Endothelial cell of umbilical vein (primary cell): Measurements from ENCODE around the gene SKIDA1. TPM values are rescaled to one million over a fixed set of nuclear protein-coding genes. Genes with fewer than 3 reads are reported as not detected.

Experiments
- BruUV-seq: library from RNA; stranded (reverse); fragments of 400-500 nt; replicated peaks from 2 replicates; lab custom pipeline; 2021; lab: Mats Ljungman, UMichigan
- CTCF ChIA-PET: fragments of 300-600, 350-600 bp; sonication (Branson Sonifier 250); formaldehyde crosslinking; loops from one replicate; lab custom pipeline; 2021; ENCODE audit warnings: antibody characterized with exemption, inconsistent platforms; lab: Charles Lee
- POLR2A ChIA-PET: fragments of 300-600, 350-600 bp; sonication (Branson Sonifier 250); formaldehyde crosslinking; loops from one replicate; lab custom pipeline; 2021; ENCODE audit warnings: antibody characterized with exemption, inconsistent platforms; lab: Charles Lee
- DNase-seq: peaks from one replicate; pipeline ENCODE4 v3.0.0-alpha.2; 2011; ENCODE audit warnings: low read depth, low spot score
- FAIRE-seq: peaks from 2 replicates; lab custom pipeline; 2011; peaks lifted over from hg19 to GRCh38; lab: Jason Lieb, UNC
- H2AFZ ChIP-seq: 2 replicates; pipeline ENCODE4 v1.6.0; 2012; ENCODE audit warnings: low read depth, low read length, control low read depth, inconsistent platforms
- H3K27ac ChIP-seq: 2 replicates; pipeline ENCODE4 v1.5.1; 2011; ENCODE audit warnings: low read depth, mild to moderate bottlenecking, control low read depth, low read length, moderate library complexity; ENCODE audit not compliant: insufficient read depth
- H3K27me3 ChIP-seq, 2 experiments: 2 replicates each; pipeline versions ENCODE4 v1.6.0 to v1.6.1; 2011; ENCODE audit warnings: low read length in 2 of 2, mixed read lengths in 1 of 2; ENCODE audit not compliant: control insufficient read depth in 2 of 2, insufficient read depth in 2 of 2
- H3K36me3 ChIP-seq, 2 experiments: 2 replicates in 1 of 2; 3 replicates in 1 of 2; pipeline ENCODE4 v1.5.1; 2011; ENCODE audit warnings: low read length in 2 of 2, mild to moderate bottlenecking in 1 of 2, moderate library complexity in 1 of 2; ENCODE audit not compliant: control insufficient read depth in 2 of 2, insufficient read depth in 2 of 2; ENCODE audit errors: extremely low read depth in 1 of 2
- H3K4me1 ChIP-seq: 3 replicates; pipeline ENCODE4 v1.5.1; 2011; ENCODE audit warnings: mild to moderate bottlenecking, low read length; ENCODE audit not compliant: control insufficient read depth, insufficient read depth; ENCODE audit errors: extremely low read depth
- H3K4me2 ChIP-seq: 2 replicates; pipeline ENCODE4 v1.6.1; 2011; ENCODE audit warnings: low read length, control low read depth, mixed read lengths; ENCODE audit not compliant: insufficient read depth
- H3K4me3 ChIP-seq, 3 experiments: fragments of 200-600 bp in 1 of 3; sonication (generic), shearing (Covaris generic) in 1 of 3; replicated peaks in 1 of 3; 2 replicates each; pipeline ENCODE4 v1.5.1; 2011 to 2016; ENCODE audit warnings: control low read depth in 3 of 3, low read length in 3 of 3, mild to moderate bottlenecking in 2 of 3, inconsistent platforms in 1 of 3, low read depth in 1 of 3, moderate library complexity in 1 of 3; ENCODE audit not compliant: insufficient read depth in 1 of 3
- H3K79me2 ChIP-seq: 2 replicates; pipeline ENCODE4 v1.6.0; 2012; ENCODE audit warnings: low read length, inconsistent platforms; ENCODE audit not compliant: control insufficient read depth, insufficient read depth
- H3K9ac ChIP-seq: replicated peaks from 2 replicates; pipeline ENCODE3; 2011; ENCODE audit warnings: low read length, control low read depth; ENCODE audit not compliant: insufficient read depth; ENCODE audit errors: extremely low read depth
- H3K9me1 ChIP-seq: replicated peaks from 3 replicates; pipeline ENCODE4 v1.6.0; 2011; ENCODE audit warnings: mild to moderate bottlenecking, low read length; ENCODE audit not compliant: control insufficient read depth, insufficient read depth; ENCODE audit errors: extremely low read depth
- H3K9me3 ChIP-seq: replicated peaks from 2 replicates; pipeline ENCODE4 v1.5.1; 2012; ENCODE audit warnings: low read length, inconsistent platforms; ENCODE audit not compliant: control insufficient read depth, insufficient read depth
- H4K20me1 ChIP-seq: replicated peaks from 2 replicates; pipeline ENCODE3; 2011; ENCODE audit warnings: mild to moderate bottlenecking, low read length; ENCODE audit not compliant: control insufficient read depth, insufficient read depth; ENCODE audit errors: extremely low read depth
- EZH2 ChIP-seq: IDR thresholded peaks from 2 replicates; pipeline ENCODE4 v1.6.1; 2012; ENCODE audit warnings: borderline replicate concordance, low read depth, mild to moderate bottlenecking, moderate library complexity, low read length, inconsistent platforms; ENCODE audit not compliant: severe bottlenecking
- JUN ChIP-seq: IDR thresholded peaks from 2 replicates; pipeline ENCODE4 v1.6.1; 2011; ENCODE audit warnings: borderline replicate concordance, low read depth; ENCODE audit not compliant: insufficient read length, insufficient read depth
- dilution Hi-C: fragments of 300-500 bp; cut with MboI; formaldehyde crosslinking; loops from one replicate; pipeline ENCODE4 v1.15.0; 2019; ENCODE audit warnings: low sequenced_read_pairs; ENCODE audit not compliant: extremely low pct_ligation_motif_present
- intact Hi-C: fragments of 100-400 bp; cut with micrococcal nuclease; formaldehyde crosslinking; loops from one replicate; pipeline ENCODE4 v1.10.0; 2022
- polyA plus RNA-seq, 4 experiments: library from polyadenylated mRNA; depleted of rRNA in 3 of 4; stranded (reverse) in 3 of 4; unstranded in 1 of 4; fragments of >200 nt; gene quantifications; 2 replicates each; pipeline versions ENCODE4 v1.2.1 to v1.2.3, GENCODE V29; 2011 to 2012; ENCODE audit warnings: missing spikeins in 1 of 4
- total RNA-seq: library from RNA; stranded (reverse); gene quantifications from 2 replicates; pipeline ENCODE4 v1.2.3, GENCODE V29; 2021
- TF ChIP-seq, protein P1 (sequence below), 2 donors: IDR thresholded peaks; 1 replicate in 1 of 2; 2 replicates in 1 of 2; pipeline ENCODE4 v1.5.1; 2011; ENCODE audit warnings: low read length in 2 of 2, mild to moderate bottlenecking in 2 of 2, moderate library complexity in 2 of 2, control low read depth in 1 of 2, inconsistent platforms in 1 of 2, low read depth in 1 of 2; ENCODE audit not compliant: insufficient read depth in 1 of 2; ENCODE audit errors: extremely low read depth in 1 of 2
- TF ChIP-seq, protein P2 (sequence below): IDR thresholded peaks from 2 replicates; pipeline ENCODE4 v1.6.1; 2011; ENCODE audit not compliant: insufficient read depth, insufficient read length

SKIDA1 gene
- total and polyA plus RNA-seq, 2 donors (not counting 3 experiments of a cell fraction or from before 2014, with no cell fraction given) = 0.21 to 0.71 TPM

DNA sequence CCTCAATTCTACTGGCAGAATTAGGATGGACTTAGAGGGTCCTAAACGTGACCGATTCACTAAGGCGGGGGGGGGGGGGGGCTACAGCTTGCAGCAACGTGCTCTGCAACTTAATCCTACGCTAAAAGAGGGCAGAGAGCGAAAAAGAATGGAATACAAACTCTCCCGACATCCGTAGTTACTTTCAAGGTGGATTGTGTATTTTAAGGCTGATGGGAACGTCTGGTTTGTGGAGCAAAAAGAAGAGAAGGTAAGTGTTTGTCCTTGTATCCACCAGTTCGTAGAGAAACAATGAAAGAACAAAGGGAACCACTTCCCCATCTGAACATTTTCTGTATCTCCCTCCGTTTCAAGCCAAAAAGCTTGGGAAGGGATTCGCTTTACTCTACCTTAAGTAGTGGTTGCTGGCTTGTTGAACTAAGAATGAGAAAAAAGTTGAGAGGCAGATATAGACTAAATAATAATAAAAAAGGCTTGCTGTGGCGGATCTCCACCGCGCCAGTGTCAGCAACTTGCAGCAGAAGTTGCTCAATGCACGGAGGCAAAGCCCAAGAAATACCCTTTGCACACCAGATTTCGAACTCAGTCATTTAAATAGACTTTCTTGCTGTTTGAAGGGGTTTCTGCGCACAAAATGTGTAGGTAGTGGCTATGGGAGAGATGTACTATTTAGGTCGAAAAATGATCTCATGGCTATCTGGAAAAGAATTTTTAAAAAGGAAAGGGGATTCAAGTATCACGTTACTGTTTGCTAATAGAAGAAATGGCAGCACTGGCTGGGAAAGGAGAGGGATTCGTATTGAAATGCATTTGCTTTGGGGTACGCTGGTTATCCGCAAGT, 736 bp downstream of the SKIDA1 start:
- intact Hi-C loops = loop anchor here (1.0 to 10.0 kb wide), 5 partner anchors 27 to 800 kb away; partner anchors contain the start of gene BMI1
- Histone ChIP-seq H3K9ac (peak overlapping the region; percentile 99), H3K27ac (peak overlapping the region; percentile 97), H3K4me3 (peak overlapping the region; percentile 48 to 81 (median 53)), H3K9me3 (no peaks in the 10 kb centered on the region), H3K9me1 (no peaks in the 10 kb centered on the region), H2AFZ (peak overlapping the region; percentile 96), H3K36me3 (no peaks in the 10 kb centered on the region), H3K4me1 (peaks cover 32% of the 10 kb centered on the region), H3K4me2 (peak overlapping the region; percentile 97), H4K20me1 (no peaks in the 10 kb centered on the region), H3K79me2 (no peaks in the 10 kb centered on the region), H3K27me3 (no peaks in the 10 kb centered on the region)
- FAIRE-seq (no peak), DNase-seq (peak; percentile 75)
- ChIA-PET CTCF (interaction anchor here (1.0 to 3.1 kb wide), 6 partner anchors 8 to 429 kb away, joined by 4 to 38 read pairs (median 6); no protein-coding TSS in a partner anchor), POLR2A (interaction anchor here (2.2 kb wide), 1 partner anchor 28 kb away, joined by 11 read pairs; no protein-coding TSS in a partner anchor)
- dilution Hi-C loops = no loop called here
- TF ChIP-seq, protein P1, sequence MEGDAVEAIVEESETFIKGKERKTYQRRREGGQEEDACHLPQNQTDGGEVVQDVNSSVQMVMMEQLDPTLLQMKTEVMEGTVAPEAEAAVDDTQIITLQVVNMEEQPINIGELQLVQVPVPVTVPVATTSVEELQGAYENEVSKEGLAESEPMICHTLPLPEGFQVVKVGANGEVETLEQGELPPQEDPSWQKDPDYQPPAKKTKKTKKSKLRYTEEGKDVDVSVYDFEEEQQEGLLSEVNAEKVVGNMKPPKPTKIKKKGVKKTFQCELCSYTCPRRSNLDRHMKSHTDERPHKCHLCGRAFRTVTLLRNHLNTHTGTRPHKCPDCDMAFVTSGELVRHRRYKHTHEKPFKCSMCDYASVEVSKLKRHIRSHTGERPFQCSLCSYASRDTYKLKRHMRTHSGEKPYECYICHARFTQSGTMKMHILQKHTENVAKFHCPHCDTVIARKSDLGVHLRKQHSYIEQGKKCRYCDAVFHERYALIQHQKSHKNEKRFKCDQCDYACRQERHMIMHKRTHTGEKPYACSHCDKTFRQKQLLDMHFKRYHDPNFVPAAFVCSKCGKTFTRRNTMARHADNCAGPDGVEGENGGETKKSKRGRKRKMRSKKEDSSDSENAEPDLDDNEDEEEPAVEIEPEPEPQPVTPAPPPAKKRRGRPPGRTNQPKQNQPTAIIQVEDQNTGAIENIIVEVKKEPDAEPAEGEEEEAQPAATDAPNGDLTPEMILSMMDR (IDR thresholded peaks at IDR 0.05; ENCODE audit: extremely low read depth in 1 of 2, insufficient read depth in 1 of 2, low read depth in 1 of 2, low read length in 2 of 2) = no peak
- no peak for TF ChIP-seq JUN
- TF ChIP-seq, protein P2, sequence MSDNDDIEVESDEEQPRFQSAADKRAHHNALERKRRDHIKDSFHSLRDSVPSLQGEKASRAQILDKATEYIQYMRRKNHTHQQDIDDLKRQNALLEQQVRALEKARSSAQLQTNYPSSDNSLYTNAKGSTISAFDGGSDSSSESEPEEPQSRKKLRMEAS = no peak
- TF ChIP-seq EZH2 = no peak
- no TSS peak for BruUV-seq
